Renal cortex interstitium (tissue), 3 donors: Measurements from ENCODE around the gene BOLA2. TPM values are rescaled to one million over a fixed set of nuclear protein-coding genes. Genes with fewer than 3 reads are reported as not detected.

Experiments
- polyA plus RNA-seq, 3 donors: library from polyadenylated mRNA; unstranded; fragments of 120-200 nt; gene quantifications; one replicate each; pipeline ENCODE4 v1.2.1, GENCODE V29; 2013; ENCODE audit not compliant: insufficient read length in 3 of 3

Gene BOLA2
- polyA plus RNA-seq, 3 donors: 5.0 to 5.3 (median 5.0) TPM

Other genes starting within 250 kb of the BOLA2 start
- gene NPIPB11, start 47.6 kb downstream of the BOLA2 start, polyA plus RNA-seq: 1 to 10 TPM in 2 of 3 donors, under 1 TPM in 1; 0.78 to 3.3 (median 1.5) TPM
- gene SLX1B, start 182 bp upstream of the BOLA2 start, polyA plus RNA-seq: 10 to 100 TPM in 2 of 3 donors, 1 to 10 TPM in 1; 9.9 to 13.5 (median 12.6) TPM
- gene SULT1A4, start 5.6 kb upstream of the BOLA2 start, polyA plus RNA-seq: 10 to 100 TPM; 14.5 to 26.1 (median 20.8) TPM
- gene NPIPB12, start 52.1 kb upstream of the BOLA2 start, polyA plus RNA-seq: 10 to 100 TPM; 29.8 to 79.0 (median 45.9) TPM
- 1 to 10 TPM; 1.9 to 2.8 (median 2.5) TPM for gene SPN, start 208.9 kb upstream of the BOLA2 start, polyA plus RNA-seq
- gene QPRT, start 224.8 kb upstream of the BOLA2 start, polyA plus RNA-seq: 100 to 1,000 TPM; 134 to 182 (median 169) TPM